ENCODE results near the gene LMAN1.

GRCh38 chr18:59354731-59355130 is 4.3 kb downstream of the LMAN1 start:
- no peak for TF ChIP-seq CTCF (IDR thresholded peaks at IDR 0.05)
- no peak for TF ChIP-seq POLR2A (IDR thresholded peaks at IDR 0.05)

Measured in thyroid gland (tissue), 4 donors.